ENCODE data around the gene KCNC1.

Gene KCNC1

GRCh38 chr11:17751558-17751957 lies 17.0 kb downstream of the KCNC1 start:
- TF ChIP-seq CTCF (conservative IDR thresholded peaks at IDR 0.05; ENCODE audit: control insufficient read depth, insufficient read depth, low read depth, low read length): no peak
- H3K4me3 ChIP-seq (ENCODE audit: control insufficient read depth, low read depth, low read length): no peak overlapping the region
- no peak for DNase-seq (ENCODE audit: low read depth)

- no peak for TF ChIP-seq CTCF (conservative IDR thresholded peaks at IDR 0.05; ENCODE audit: control insufficient read depth, insufficient read depth, low read depth, low read length)
- no peak overlapping the region for H3K4me3 ChIP-seq (ENCODE audit: control insufficient read depth, low read depth, low read length)
- DNase-seq (ENCODE audit: low read depth): no peak
These were observed 17.6 kb downstream of the KCNC1 start for GRCh38 chr11:17752144-17752543.

GRCh38 chr11:17753153-17753552 lies 18.6 kb downstream of the KCNC1 start:
- TF ChIP-seq CTCF (conservative IDR thresholded peaks at IDR 0.05; ENCODE audit: control insufficient read depth, insufficient read depth, low read depth, low read length): no peak

GRCh38 chr11:17753641-17754040 lies 19.1 kb downstream of the KCNC1 start:
- TF ChIP-seq CTCF (conservative IDR thresholded peaks at IDR 0.05; ENCODE audit: control insufficient read depth, insufficient read depth, low read depth, low read length): no peak
- no peak overlapping the region for H3K4me3 ChIP-seq (ENCODE audit: control insufficient read depth, low read depth, low read length)
- no peak for DNase-seq (ENCODE audit: low read depth)

More at GRCh38 chr11:17753153-17753552, 18.6 kb downstream of the KCNC1 start:
- DNase-seq (ENCODE audit: low read depth): no peak
- no peak overlapping the region for H3K4me3 ChIP-seq (ENCODE audit: control insufficient read depth, low read depth, low read length)

- no peak for TF ChIP-seq CTCF (conservative IDR thresholded peaks at IDR 0.05; ENCODE audit: control insufficient read depth, insufficient read depth, low read depth, low read length)
- no peak overlapping the region for H3K4me3 ChIP-seq (ENCODE audit: control insufficient read depth, low read depth, low read length)
These were observed 21.3 kb downstream of the KCNC1 start for GRCh38 chr11:17755891-17756290.

GRCh38 chr11:17760102-17761029 lies 25.8 kb downstream of the KCNC1 start:
- DNase-seq (ENCODE audit: low read depth): peak; percentile 50
- peak; percentile 66 for TF ChIP-seq CTCF (conservative IDR thresholded peaks at IDR 0.05; ENCODE audit: control insufficient read depth, insufficient read depth, low read depth, low read length)
- H3K4me3 ChIP-seq (ENCODE audit: control insufficient read depth, low read depth, low read length): no peak overlapping the region

More at GRCh38 chr11:17755891-17756290, 21.3 kb downstream of the KCNC1 start:
- no peak for DNase-seq (ENCODE audit: low read depth)

All from fibroblast of mammary gland (primary cell).